ENCODE data around the gene MNT.
"Not testable (repeated sequence)": the region's sequence is repeated elsewhere in the genome, so short reads cannot be mapped to it uniquely, and the experiment has no call there.

MNT gene
- total RNA-seq = 36.1 to 58.6 (median 45.3) reads per million in 4 donors

- DNase-seq = peak; percentile 89 to 95 (median 91)
Observed at GRCh38 chr17:2400877-2401425, at the start of gene MNT. TSS of gene MNT (minus strand) at chr17:2401060. CDS start at chr17:2400712, 348 bp downstream.

- no peak for DNase-seq
Observed at GRCh38 chr17:2450016-2450650, 49.3 kb upstream of the MNT start.

GRCh38 chr17:2449486-2449885, 48.6 kb upstream of the MNT start:
- no peak for DNase-seq

- DNase-seq = not testable (repeated sequence)
Observed at GRCh38 chr17:2447479-2447878, 46.6 kb upstream of the MNT start.

GRCh38 chr17:2445638-2446037, 44.8 kb upstream of the MNT start:
- DNase-seq = no peak

GRCh38 chr17:2444382-2444781, 43.5 kb upstream of the MNT start:
- no peak for DNase-seq

GRCh38 chr17:2442166-2442565, 41.3 kb upstream of the MNT start:
- DNase-seq = no peak

- no peak for DNase-seq
Observed at GRCh38 chr17:2440930-2441329, 40.1 kb upstream of the MNT start.

- DNase-seq = not testable (repeated sequence)
Observed at GRCh38 chr17:2439997-2440396, 39.1 kb upstream of the MNT start.

- no peak for DNase-seq
Observed at GRCh38 chr17:2438823-2439222, 38.0 kb upstream of the MNT start.

- no peak for DNase-seq
Observed at GRCh38 chr17:2436316-2436905, 35.6 kb upstream of the MNT start.

GRCh38 chr17:2435862-2436261, 35.0 kb upstream of the MNT start:
- DNase-seq = no peak

- no peak for DNase-seq
Observed at GRCh38 chr17:2435181-2435741, 34.4 kb upstream of the MNT start.

- no peak for DNase-seq
Observed at GRCh38 chr17:2433696-2434095, 32.8 kb upstream of the MNT start.

- no peak for DNase-seq
Observed at GRCh38 chr17:2427910-2428309, 27.1 kb upstream of the MNT start.

GRCh38 chr17:2427215-2427614, 26.4 kb upstream of the MNT start:
- DNase-seq = no peak

GRCh38 chr17:2423271-2423670, 22.4 kb upstream of the MNT start:
- DNase-seq = no peak

- no peak for DNase-seq
Observed at GRCh38 chr17:2421315-2422147, 20.7 kb upstream of the MNT start.

GRCh38 chr17:2420176-2420575, 19.3 kb upstream of the MNT start:
- DNase-seq = no peak

GRCh38 chr17:2419486-2419885, 18.6 kb upstream of the MNT start:
- no peak for DNase-seq

- DNase-seq = no peak
Observed at GRCh38 chr17:2418572-2418971, 17.7 kb upstream of the MNT start.

GRCh38 chr17:2416010-2416734, 15.3 kb upstream of the MNT start:
- peak; percentile 68 to 88 (median 75) for DNase-seq

- DNase-seq = no peak
Observed at GRCh38 chr17:2415081-2415480, 14.2 kb upstream of the MNT start.
